Measurements from ENCODE around the gene ENAH.

ENAH gene

DNA sequence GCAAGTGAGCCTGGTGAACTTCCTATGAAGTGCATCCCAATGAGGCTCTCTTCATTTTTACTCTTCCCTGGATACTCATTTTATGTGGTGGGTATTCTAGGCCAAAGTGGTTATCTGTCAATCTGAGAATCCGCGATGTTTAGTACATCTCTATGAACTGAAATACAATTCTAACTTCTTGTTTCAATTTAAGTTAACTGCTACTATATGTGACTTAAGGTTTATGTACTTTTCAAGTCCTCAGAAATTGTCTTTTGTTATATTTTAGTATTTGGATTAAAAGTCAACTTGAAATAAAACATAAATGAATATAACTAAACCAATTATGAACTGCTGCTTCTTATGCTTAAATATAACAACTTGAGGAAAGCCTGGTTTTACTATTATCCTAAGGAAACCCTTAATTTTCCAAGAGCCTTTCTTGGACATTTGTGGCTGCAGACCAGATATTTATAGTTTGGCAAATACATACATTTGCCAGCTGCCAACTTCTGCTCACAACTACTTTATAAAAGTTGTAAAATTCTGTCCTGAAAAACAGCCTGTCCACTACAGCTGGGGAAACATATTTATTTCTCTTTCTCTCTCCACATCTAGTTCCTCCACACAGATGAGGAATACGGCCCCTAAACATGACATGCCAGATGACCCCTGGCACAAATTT, 60.4 kb downstream of the ENAH start:
- Histone ChIP-seq H4K20me1 (ENCODE audit: insufficient read depth, low read length) (no peaks in the 10 kb centered on the region), H3K79me2 (ENCODE audit: low read length) (no peaks in the 10 kb centered on the region)

DNA sequence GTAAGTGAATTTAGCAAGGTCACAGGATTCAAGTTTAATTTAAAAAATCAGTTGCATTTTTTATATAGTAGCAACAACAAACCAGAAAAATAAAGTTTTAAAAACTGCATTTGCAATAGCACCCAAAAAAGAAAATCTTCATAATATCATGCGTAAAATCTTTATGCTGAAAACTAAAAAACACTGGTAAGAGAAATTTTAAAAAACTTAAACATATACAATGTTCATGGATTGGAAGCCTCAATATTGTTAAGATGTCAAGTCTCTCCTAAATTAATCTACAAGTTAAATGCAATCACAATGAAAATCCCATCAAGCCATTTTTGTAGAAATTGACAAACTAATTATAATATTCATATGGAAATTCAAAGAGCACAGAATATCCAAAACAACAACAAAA, 65.6 kb downstream of the ENAH start:
- TF ChIP-seq EZH2 (optimal IDR thresholded peaks at IDR 0.05; ENCODE audit: low read depth, low read length): no peak
- no peak for TF ChIP-seq EZH2phosphoT487 (IDR thresholded peaks at IDR 0.05; ENCODE audit: low read length)
- TF ChIP-seq, protein P1, sequence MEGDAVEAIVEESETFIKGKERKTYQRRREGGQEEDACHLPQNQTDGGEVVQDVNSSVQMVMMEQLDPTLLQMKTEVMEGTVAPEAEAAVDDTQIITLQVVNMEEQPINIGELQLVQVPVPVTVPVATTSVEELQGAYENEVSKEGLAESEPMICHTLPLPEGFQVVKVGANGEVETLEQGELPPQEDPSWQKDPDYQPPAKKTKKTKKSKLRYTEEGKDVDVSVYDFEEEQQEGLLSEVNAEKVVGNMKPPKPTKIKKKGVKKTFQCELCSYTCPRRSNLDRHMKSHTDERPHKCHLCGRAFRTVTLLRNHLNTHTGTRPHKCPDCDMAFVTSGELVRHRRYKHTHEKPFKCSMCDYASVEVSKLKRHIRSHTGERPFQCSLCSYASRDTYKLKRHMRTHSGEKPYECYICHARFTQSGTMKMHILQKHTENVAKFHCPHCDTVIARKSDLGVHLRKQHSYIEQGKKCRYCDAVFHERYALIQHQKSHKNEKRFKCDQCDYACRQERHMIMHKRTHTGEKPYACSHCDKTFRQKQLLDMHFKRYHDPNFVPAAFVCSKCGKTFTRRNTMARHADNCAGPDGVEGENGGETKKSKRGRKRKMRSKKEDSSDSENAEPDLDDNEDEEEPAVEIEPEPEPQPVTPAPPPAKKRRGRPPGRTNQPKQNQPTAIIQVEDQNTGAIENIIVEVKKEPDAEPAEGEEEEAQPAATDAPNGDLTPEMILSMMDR (IDR thresholded peaks at IDR 0.05; ENCODE audit: low read length): no peak
- H3K36me3 ChIP-seq (replicated peaks; ENCODE audit: insufficient read depth, low read length): no peaks in the 10 kb centered on the region

More for the DNA sequence above, 60.4 kb downstream of the ENAH start:
- Histone ChIP-seq H3K27ac (ENCODE audit: low read length) (no peak overlapping the region), H3K9me3 (replicated peaks; ENCODE audit: insufficient read depth, low read length) (no peaks in the 10 kb centered on the region), H3K9ac (ENCODE audit: low read length) (no peak overlapping the region), H2AFZ (ENCODE audit: low read length) (no peak overlapping the region), H3K4me2 (ENCODE audit: low read depth, low read length) (no peak overlapping the region), H3K9me2 (replicated peaks; ENCODE audit: insufficient read depth, low read length) (no peaks in the 10 kb centered on the region), H3F3A (ENCODE audit: insufficient read depth, low read length) (no peaks in the 10 kb centered on the region), H3K27me3 (replicated peaks; ENCODE audit: insufficient read depth, low read length) (no peaks in the 10 kb centered on the region), H3K36me3 (replicated peaks; ENCODE audit: insufficient read depth, low read length) (no peaks in the 10 kb centered on the region), H3K4me3 (ENCODE audit: low read length) (no peak overlapping the region), H3K4me1 (ENCODE audit: low read length) (no peaks in the 10 kb centered on the region)
- no peak for DNase-seq
- TF ChIP-seq EZH2phosphoT487 (IDR thresholded peaks at IDR 0.05; ENCODE audit: low read length) (no peak), EZH2 (optimal IDR thresholded peaks at IDR 0.05; ENCODE audit: low read depth, low read length) (no peak)
- TF ChIP-seq, protein P1 (IDR thresholded peaks at IDR 0.05; ENCODE audit: low read length): no peak

DNA sequence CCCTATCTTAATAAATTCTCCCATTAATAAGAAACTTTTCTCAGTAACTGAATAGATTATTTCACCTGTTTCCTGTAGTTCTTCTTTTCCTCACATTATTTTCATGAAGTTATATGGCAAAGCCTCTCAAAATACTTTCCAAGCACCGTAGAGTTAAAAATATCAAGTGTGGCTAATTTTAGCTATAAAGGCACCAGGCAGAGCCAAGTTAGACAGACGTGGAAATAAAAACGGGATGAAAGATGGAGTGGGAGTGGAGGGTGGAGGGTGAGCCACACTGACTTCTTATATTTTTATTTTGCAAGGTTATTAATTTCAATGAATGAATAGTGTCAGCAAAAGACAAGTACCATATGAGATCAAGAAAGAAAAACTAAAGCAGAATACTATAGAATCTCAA, 71.7 kb downstream of the ENAH start:
- no peak for TF ChIP-seq EZH2 (optimal IDR thresholded peaks at IDR 0.05; ENCODE audit: low read depth, low read length)
- no peak for TF ChIP-seq EZH2phosphoT487 (IDR thresholded peaks at IDR 0.05; ENCODE audit: low read length)
- TF ChIP-seq, protein P1 (IDR thresholded peaks at IDR 0.05; ENCODE audit: low read length): no peak
- H2AFZ ChIP-seq (ENCODE audit: low read length): no peak overlapping the region
- no peaks in the 10 kb centered on the region for H3K9me2 ChIP-seq (replicated peaks; ENCODE audit: insufficient read depth, low read length)
- no peak overlapping the region for H3K4me3 ChIP-seq (ENCODE audit: low read length)
- no peaks in the 10 kb centered on the region for H3K9me3 ChIP-seq (replicated peaks; ENCODE audit: insufficient read depth, low read length)
- H3K4me1 ChIP-seq (ENCODE audit: low read length): no peaks in the 10 kb centered on the region
- no peak for DNase-seq
- no peaks in the 10 kb centered on the region for H3K27me3 ChIP-seq (replicated peaks; ENCODE audit: insufficient read depth, low read length)
- no peak overlapping the region for H3K27ac ChIP-seq (ENCODE audit: low read length)
- no peak overlapping the region for H3K4me2 ChIP-seq (ENCODE audit: low read depth, low read length)
- H3K79me2 ChIP-seq (ENCODE audit: low read length): no peaks in the 10 kb centered on the region
- H3K36me3 ChIP-seq (replicated peaks; ENCODE audit: insufficient read depth, low read length): no peaks in the 10 kb centered on the region
- no peaks in the 10 kb centered on the region; the same call in 1 of the 2 replicates for H4K20me1 ChIP-seq (ENCODE audit: insufficient read depth, low read length)
- H3F3A ChIP-seq (ENCODE audit: insufficient read depth, low read length): no peaks in the 10 kb centered on the region
- H3K9ac ChIP-seq (ENCODE audit: low read length): no peak overlapping the region

More for the DNA sequence above, 65.6 kb downstream of the ENAH start:
- Histone ChIP-seq H3K27me3 (replicated peaks; ENCODE audit: insufficient read depth, low read length) (no peaks in the 10 kb centered on the region), H3K79me2 (ENCODE audit: low read length) (no peaks in the 10 kb centered on the region), H3K9me3 (replicated peaks; ENCODE audit: insufficient read depth, low read length) (no peaks in the 10 kb centered on the region), H2AFZ (ENCODE audit: low read length) (no peak overlapping the region), H3K27ac (ENCODE audit: low read length) (no peak overlapping the region), H3K9ac (ENCODE audit: low read length) (no peak overlapping the region), H3F3A (ENCODE audit: insufficient read depth, low read length) (no peaks in the 10 kb centered on the region), H3K4me1 (ENCODE audit: low read length) (no peaks in the 10 kb centered on the region), H3K4me3 (ENCODE audit: low read length) (no peak overlapping the region), H4K20me1 (ENCODE audit: insufficient read depth, low read length) (no peaks in the 10 kb centered on the region; the same call in 1 of the 2 replicates), H3K9me2 (replicated peaks; ENCODE audit: insufficient read depth, low read length) (no peaks in the 10 kb centered on the region), H3K4me2 (ENCODE audit: low read depth, low read length) (no peak overlapping the region)
- no peak for DNase-seq
